Measurements from ENCODE around the gene TIGD6.

DNA sequence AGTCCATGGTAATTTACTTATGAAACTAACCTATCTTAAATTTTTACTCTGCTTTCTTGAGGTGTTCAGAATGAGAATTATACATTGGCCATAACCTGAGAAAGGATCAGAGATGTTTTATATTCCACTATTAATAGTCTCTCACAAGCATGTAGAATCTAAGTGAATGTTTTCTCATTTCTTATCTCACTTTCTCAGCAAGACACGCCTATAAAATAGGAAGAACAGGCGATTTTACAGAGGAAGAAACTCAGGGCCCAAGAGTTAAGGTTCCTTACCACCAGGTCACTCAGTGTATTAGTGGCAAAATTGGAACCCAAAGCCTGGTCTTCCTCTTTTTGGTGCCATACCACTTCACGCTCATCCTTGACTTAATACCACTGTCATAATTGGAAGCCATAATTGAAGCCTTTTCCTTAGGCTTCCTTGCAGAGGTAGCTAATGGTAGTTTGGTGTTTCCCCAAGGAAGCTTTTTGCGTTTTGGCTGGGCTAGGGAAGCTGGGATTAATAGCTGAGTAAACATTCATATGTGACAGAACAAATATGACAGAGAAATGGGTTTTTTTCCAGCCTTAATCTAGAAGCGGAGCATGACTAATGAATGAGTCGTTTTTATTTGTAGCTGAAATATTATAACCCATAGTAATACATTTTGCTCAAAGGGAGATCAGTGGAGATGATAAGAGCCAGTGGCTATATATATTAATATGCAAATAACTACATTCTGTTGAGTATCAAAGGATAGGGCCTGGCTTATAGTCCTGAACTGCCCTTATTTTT is 17.0 kb upstream of the TIGD6 start:
- TF ChIP-seq, protein P1, sequence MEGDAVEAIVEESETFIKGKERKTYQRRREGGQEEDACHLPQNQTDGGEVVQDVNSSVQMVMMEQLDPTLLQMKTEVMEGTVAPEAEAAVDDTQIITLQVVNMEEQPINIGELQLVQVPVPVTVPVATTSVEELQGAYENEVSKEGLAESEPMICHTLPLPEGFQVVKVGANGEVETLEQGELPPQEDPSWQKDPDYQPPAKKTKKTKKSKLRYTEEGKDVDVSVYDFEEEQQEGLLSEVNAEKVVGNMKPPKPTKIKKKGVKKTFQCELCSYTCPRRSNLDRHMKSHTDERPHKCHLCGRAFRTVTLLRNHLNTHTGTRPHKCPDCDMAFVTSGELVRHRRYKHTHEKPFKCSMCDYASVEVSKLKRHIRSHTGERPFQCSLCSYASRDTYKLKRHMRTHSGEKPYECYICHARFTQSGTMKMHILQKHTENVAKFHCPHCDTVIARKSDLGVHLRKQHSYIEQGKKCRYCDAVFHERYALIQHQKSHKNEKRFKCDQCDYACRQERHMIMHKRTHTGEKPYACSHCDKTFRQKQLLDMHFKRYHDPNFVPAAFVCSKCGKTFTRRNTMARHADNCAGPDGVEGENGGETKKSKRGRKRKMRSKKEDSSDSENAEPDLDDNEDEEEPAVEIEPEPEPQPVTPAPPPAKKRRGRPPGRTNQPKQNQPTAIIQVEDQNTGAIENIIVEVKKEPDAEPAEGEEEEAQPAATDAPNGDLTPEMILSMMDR (IDR thresholded peaks at IDR 0.05) = no peak
- TF ChIP-seq POLR2A (IDR thresholded peaks at IDR 0.05) (no peak), POLR2AphosphoS5 (IDR thresholded peaks at IDR 0.05) (no peak)

Data from breast epithelium (tissue), 3 donors.